CD4-positive, alpha-beta T cell treated with Interferon gamma for 1 hour (primary cell): ENCODE data around the gene TBC1D20.

Experiments
- DNase-seq: peaks from one replicate; pipeline ENCODE4 v3.0.0-alpha.2; 2020

The TBC1D20 gene

GRCh38 chr20:437787-438486, 24.4 kb downstream of the TBC1D20 start:
- no peak for DNase-seq

GRCh38 chr20:436476-436875, 25.9 kb downstream of the TBC1D20 start:
- DNase-seq: no peak

GRCh38 chr20:435558-435957, 26.8 kb downstream of the TBC1D20 start:
- no peak for DNase-seq

DNA sequence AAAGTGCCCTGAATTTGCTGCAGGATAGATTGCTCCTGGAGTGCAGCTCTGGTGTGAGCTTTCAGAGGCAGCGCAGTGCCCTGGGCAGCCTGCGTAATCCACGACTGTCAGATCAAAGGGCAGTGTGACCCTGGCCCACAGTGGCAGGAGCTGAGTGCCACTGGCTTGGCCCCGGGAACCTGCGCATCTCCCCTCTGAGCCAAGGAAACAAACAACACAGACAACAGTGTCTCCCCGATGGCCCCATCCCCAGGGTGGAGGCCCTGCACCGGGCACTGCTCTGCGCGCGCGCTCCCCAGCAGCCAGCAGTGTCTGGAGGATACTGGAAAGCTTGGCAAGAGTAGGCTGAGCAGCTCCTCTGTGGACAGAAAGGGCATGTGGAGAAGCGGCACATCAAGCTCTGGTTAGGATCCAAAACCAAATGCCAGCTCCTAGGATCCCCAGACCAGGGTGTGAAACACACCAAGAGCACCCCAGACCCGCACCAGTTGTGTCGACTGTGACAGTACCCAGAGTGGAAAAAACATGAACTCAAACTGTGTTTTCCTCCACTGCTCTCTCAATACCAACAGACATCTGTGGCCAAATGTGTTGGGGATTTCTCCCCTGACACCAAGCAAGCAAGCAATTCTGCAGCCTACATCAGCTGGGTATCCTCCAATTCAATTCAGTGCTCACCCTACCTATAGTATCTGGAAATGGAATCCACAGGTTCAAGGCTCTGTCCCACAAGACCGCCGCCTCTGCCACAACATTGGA, 27.5 kb downstream of the TBC1D20 start:
- DNase-seq: no peak

GRCh38 chr20:434221-434620, 28.1 kb downstream of the TBC1D20 start:
- DNase-seq: no peak

GRCh38 chr20:433300-433975, 28.9 kb downstream of the TBC1D20 start:
- DNase-seq: peak; percentile 47

DNA sequence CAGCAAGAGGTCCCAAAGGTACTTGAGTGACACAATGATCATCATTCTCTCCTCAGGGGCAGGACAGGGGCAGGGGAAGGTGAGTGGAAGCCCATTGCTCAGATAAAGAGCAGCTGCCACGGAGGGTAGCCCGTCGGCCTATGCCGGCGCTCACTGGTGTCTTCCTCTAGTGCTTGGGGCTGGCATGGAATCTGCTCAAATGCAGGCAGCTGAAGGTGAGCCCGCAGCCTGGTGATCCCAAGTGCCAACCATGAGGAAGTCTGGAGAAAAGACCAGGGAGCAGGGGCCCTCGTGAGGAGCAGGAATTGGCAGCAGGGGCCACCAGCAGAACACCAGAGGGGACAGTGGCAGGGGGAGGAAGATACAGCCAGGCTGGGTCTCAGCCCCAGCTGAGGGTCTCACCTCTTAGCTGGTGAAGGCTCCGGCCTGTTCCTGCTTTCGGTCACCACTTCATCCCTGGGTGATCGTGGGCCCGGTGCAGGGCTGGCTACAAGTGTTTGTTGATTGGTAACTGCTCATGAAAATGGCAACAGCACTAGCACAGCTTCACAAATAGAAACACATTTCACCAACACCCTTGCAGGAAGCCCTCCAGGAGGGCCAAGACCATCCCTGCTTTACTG, 29.5 kb downstream of the TBC1D20 start:
- DNase-seq: no peak

DNA sequence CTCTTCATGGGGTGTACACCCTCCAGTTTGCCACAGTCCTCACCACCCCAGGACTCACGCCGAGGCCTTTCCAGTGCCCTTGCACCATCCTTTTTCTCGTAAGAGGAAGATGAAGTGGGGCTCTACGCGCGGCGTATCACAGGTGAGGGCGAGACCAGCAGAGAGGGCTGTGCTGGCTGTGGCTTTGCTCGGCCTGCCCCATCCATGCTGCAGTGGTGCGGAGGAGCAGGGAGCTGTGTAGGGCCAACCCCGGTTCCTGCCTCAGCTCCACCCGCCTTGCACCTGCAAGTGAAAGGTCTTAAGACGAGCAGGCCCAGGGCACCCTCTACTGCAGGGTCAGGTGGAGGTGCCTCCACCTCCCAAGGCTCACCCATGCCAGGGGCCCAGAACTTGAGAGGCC, 30.1 kb downstream of the TBC1D20 start:
- DNase-seq: no peak

DNA sequence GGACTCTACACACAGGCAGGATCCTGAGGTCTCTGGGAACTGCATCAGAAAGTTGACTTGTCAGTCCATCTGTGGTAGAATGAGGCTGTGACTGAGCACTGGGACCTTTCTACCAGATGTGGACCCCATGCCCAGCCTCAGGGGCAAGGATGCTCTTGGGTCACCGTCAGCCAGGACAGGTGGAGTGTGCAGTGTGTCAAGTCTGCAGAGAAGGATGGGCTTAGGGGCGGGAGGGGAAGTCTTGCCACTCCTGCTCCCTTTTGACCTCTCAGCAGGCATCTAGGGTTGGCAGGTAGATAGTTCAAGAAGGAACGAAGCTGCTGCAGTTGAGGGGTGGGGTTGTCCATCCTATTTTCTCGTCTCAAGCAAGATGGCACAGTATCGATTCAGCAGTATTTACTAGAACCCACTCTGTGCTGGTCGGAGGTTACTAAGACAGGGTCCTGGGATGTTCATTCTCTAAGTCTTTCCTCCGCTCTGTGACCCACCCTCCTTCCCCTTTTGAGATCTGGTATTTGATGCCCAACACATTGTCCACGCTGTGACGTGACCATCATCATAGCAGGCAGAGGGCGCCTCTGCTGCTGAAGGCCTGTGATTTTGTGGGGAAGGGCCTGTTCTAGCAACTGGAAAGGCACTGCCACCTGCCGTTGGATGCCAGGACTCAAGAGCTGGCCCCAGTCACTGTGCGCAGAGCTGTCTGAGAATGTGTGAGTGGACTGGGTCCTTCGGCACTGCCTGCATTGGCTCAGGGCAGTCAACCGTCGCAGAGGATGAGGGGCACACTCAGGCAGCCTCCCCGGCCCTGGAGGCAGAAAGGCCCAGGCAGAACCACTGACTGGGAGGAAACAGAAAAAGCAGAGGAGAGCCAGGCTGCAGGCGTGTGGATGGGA, 31.1 kb downstream of the TBC1D20 start:
- DNase-seq: peak; percentile 30

GRCh38 chr20:430091-430999, 32.0 kb downstream of the TBC1D20 start:
- DNase-seq: no peak

DNA sequence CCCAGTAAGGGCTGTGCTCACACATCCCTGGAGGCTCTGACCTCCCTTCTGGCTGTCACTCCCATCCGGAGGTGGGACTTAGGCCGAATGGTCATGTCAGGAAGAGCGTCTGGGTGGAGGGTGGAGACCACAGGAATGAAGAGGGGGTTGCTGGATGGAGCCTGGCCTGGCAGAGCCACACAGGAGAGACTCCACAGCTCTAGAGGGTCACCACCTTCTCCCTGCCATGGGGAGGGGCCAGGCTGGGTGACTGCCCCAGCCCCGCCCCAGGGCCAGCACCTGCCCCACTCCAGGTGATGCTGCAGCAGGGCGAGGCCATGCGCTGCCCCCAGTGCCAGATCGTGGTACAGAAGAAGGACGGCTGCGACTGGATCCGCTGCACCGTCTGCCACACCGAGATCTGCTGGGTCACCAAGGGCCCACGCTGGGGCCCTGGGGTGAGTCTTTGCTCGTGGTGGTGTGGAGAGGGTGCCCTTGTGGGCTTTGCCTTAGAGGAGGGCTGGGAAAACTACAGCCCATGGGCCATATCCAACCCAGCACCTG, 33.6 kb downstream of the TBC1D20 start:
- DNase-seq: no peak

GRCh38 chr20:427849-428657, 34.3 kb downstream of the TBC1D20 start:
- DNase-seq: no peak

- no peak for DNase-seq
These were observed 34.9 kb downstream of the TBC1D20 start for GRCh38 chr20:427401-427800.

GRCh38 chr20:426566-426965, 35.8 kb downstream of the TBC1D20 start:
- DNase-seq: no peak

- DNase-seq: no peak
These were observed 40.6 kb downstream of the TBC1D20 start for GRCh38 chr20:421685-422250.

GRCh38 chr20:420721-421574, 41.4 kb downstream of the TBC1D20 start:
- DNase-seq: no peak

- DNase-seq: no peak
These were observed 42.1 kb downstream of the TBC1D20 start for GRCh38 chr20:420166-420620.

- peak; percentile 32 for DNase-seq
These were observed 42.7 kb downstream of the TBC1D20 start for GRCh38 chr20:419556-420165.
